IPS DF 6.9 (cell line): ENCODE measurements around the gene CACNB3.
"Not testable (repeated sequence)": the region's sequence is repeated elsewhere in the genome, so short reads cannot be mapped to it uniquely, and the experiment has no call there.

Experiments used
- DNase-seq: peaks from one replicate; pipeline ENCODE4 v3.0.0-alpha.2; 2013; ENCODE audit warnings: low read depth, low spot score
- H3K27ac ChIP-seq: one replicate; pipeline ENCODE4 v1.5.1; 2013; ENCODE audit warnings: low read length, control low read depth
- H3K27me3 ChIP-seq: 2 replicates; pipeline ENCODE4 v1.6.1; 2013; ENCODE audit warnings: mild to moderate bottlenecking, low read length; ENCODE audit not compliant: control insufficient read depth, insufficient read depth
- H3K36me3 ChIP-seq: 2 replicates; pipeline ENCODE4 v1.6.1; 2013; ENCODE audit warnings: low read length; ENCODE audit not compliant: control insufficient read depth, insufficient read depth
- H3K4me1 ChIP-seq: 2 replicates; pipeline ENCODE4 v1.6.1; 2013; ENCODE audit warnings: low read length; ENCODE audit not compliant: control insufficient read depth, insufficient read depth
- H3K4me3 ChIP-seq: 2 replicates; pipeline ENCODE4 v1.5.1; 2013; ENCODE audit warnings: mild to moderate bottlenecking, low read length
- H3K9me3 ChIP-seq: 2 replicates; pipeline ENCODE4 v1.6.1; 2013; ENCODE audit warnings: low read length, inconsistent platforms; ENCODE audit not compliant: control insufficient read depth, insufficient read depth
- WGBS: extraction: QIAGEN DNeasy Blood & Tissue Kit; methylation state at CpG from one replicate; pipeline ENCODE4 v1.1.7; 2013; ENCODE audit warnings: mixed read lengths, missing lambda C conversion rate; ENCODE audit not compliant: insufficient read length, insufficient coverage; 5-methylcytosine and 5-hydroxymethylcytosine counted together

CACNB3 gene

DNA sequence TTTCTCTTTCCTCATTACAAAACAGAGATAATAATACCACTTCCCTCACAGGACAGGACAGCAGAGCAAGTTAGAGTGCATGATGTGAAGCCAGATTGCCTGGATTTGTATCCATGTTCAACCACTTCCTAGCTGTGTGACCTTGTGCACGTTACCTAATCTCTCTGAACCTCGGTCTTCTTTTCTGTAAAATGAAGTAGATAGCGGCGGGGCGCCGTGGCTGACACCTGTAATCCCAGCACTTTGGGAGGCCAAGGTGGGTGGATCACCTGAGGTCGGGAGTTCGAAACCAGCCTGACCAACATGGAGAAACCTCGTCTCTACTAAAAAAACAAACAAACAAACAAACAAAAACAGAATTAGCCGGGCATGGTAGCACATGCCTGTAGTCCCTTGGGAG lies 36.6 kb downstream of the CACNB3 start:
- not testable (repeated sequence) for H3K27ac ChIP-seq, H3K27me3 ChIP-seq, DNase-seq, H3K9me3 ChIP-seq, H3K4me3 ChIP-seq, H3K36me3 ChIP-seq, H3K4me1 ChIP-seq
- no CpG with 5 or more reads among the region's 10 CpGs for WGBS

DNA sequence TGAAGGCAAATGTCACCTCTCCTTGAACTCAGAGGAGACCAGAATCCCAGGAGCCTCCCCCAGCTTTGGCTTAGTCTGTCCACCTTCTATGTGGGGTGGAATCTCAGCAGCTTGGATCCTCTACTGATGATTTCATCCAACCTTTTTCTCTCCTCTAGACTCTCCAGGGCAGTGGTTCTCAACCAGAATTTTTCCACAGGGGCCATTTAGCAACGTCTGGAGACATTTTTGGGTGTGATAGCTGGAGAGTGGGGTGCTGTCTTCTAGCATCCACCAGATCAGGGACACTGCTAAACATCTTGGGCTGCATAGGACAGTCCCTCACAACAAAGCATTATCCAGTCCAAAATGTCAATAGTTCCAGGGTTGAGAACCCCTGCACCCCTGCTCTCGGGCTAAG lies 38.1 kb downstream of the CACNB3 start:
- Histone ChIP-seq H3K27me3 (no peaks in the 10 kb centered on the region), H3K36me3 (peaks cover 14% of the 10 kb centered on the region), H3K27ac (no peak overlapping the region), H3K4me1 (peaks cover 1% of the 10 kb centered on the region; the same call in 1 of the 2 replicates), H3K9me3 (no peaks in the 10 kb centered on the region), H3K4me3 (no peak overlapping the region)
- no CpG with 5 or more reads among the region's 2 CpGs for WGBS
- no peak for DNase-seq

DNA sequence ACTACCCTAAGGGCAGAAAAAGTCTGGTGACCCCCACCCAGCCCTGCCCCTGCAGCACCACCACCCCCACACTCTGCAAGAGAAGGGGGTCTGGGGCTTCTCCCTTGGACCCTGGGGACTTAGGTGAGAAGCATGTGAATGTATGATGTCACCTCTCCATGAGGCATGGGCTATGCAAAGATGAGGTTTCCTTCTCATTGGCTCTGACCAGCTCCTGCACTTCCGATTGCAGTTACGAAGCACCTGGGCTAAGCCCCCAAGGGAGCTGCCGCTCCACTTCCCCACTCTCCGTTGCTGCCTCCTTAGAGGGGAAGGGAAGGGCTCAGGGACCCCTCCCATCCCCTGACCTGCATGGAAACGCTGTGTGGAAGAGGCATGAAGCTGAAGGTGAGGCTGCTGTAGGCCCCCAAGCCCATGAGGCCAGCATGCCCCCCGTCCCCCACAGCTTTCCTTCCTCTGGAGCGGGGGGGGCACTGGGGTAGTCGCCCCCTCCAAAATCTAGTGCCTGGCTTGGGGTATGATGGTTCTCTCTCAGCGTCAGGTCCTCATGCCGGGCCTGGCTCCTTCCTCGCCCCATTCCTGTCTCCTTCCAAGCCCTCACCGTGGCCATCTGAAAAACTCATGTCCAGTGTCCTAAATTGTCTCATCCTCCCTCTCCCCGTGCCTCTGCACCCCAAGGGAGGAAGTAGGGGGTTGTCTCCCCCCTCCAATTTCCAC lies 39.1 kb downstream of the CACNB3 start:
- Histone ChIP-seq H3K36me3 (peaks cover 15% of the 10 kb centered on the region), H3K4me1 (peaks cover 1% of the 10 kb centered on the region; the same call in 1 of the 2 replicates), H3K27me3 (no peaks in the 10 kb centered on the region), H3K9me3 (no peaks in the 10 kb centered on the region), H3K27ac (no peak overlapping the region), H3K4me3 (no peak overlapping the region)
- DNase-seq: no peak
- WGBS: no CpG with 5 or more reads among the region's 13 CpGs

DNA sequence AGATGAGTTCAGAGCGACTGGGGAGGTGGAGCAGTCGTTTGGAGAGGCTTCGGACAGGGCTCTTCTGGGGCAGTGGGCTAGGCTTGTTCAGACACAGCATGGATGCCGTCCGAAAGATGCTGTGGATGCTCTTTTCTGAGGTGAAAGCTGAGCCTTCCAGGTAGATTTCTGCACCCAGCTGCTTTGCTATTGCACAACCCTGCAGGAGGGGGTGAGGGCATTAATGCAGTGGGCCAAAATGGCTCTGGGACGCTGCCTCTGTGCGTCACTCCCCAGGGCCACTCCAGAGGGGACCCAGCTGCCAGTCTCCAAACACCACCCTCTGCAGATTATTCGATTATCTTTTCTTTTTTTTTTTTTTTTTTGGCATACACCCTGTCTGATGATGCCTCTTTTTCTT lies 39.7 kb downstream of the CACNB3 start:
- DNase-seq: no peak
- Histone ChIP-seq H3K9me3 (no peaks in the 10 kb centered on the region), H3K27ac (no peak overlapping the region), H3K36me3 (peaks cover 15% of the 10 kb centered on the region), H3K27me3 (no peaks in the 10 kb centered on the region), H3K4me1 (peaks cover 1% of the 10 kb centered on the region; the same call in 1 of the 2 replicates), H3K4me3 (no peak overlapping the region)
- no CpG with 5 or more reads among the region's 8 CpGs for WGBS

DNA sequence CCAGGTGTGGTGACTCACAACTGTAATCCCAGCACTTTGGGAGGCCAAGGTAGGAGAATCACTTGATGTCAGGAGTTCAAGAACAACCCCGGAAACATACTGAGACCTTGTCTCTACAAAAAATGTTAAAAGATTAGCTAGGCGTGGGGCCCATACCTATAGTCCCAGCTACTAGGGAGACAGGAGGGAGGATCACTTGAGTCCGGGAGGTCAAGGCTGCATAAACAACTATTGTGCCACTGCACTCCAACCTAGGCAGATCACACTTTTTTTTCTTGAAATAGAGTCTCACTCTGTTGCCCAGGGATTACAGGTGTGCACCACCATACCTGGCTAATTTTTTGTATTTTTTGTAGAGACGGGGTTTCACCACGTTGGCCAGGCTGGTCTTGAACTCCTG lies 41.3 kb downstream of the CACNB3 start:
- H3K36me3 ChIP-seq: peaks cover 17% of the 10 kb centered on the region
- WGBS: no CpG with 5 or more reads among the region's 5 CpGs
- no peaks in the 10 kb centered on the region for H3K27me3 ChIP-seq
- no peaks in the 10 kb centered on the region for H3K9me3 ChIP-seq
- H3K27ac ChIP-seq: no peak overlapping the region
- peaks cover 1% of the 10 kb centered on the region; the same call in 1 of the 2 replicates for H3K4me1 ChIP-seq
- DNase-seq: no peak
- H3K4me3 ChIP-seq: no peak overlapping the region

DNA sequence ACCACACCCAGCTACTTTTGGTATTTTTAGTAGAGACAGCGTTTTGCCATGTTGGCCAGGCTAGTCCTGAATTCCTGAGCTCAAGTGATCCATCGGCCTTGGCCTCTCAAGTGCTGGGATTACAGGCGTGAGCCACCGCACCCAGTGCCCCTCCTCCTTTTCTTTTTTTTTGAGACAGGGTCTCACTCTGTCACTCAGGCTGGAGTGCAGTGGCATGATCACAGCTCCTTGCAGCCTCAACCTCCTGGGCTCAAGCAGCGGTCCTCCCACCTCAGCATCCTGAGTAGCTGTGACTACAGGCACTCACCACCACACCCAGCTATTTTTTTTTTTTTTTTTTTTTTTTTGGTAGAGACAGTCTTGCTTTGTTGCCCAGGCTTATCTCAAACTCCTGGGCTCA lies 41.9 kb downstream of the CACNB3 start:
- H3K9me3 ChIP-seq, H3K4me1 ChIP-seq, H3K27ac ChIP-seq, DNase-seq, H3K27me3 ChIP-seq, H3K4me3 ChIP-seq: not testable (repeated sequence)
- peaks cover 17% of the 10 kb centered on the region for H3K36me3 ChIP-seq
- no CpG with 5 or more reads among the region's 5 CpGs for WGBS

DNA sequence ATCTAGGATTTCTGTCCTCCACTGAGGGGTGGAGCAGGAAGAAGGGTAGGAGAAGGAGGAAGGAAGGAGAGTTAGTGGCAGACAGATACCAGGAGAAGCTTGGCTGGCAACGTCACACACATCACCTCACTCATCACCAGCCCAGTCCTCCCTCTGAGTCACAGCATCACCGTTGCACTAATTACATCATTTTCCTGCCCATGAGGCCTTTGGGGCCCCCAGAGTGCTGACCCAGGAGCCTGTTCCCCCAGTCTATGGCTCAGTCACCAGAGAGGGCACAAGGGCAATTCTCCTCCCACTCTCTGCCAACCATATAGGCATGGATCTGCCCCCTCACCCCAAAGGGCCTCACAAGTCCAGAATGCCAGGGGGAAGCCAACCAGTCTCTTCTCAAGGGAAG lies 42.8 kb downstream of the CACNB3 start:
- Histone ChIP-seq H3K27ac (no peak overlapping the region), H3K4me1 (peaks cover 1% of the 10 kb centered on the region; the same call in 1 of the 2 replicates), H3K4me3 (no peak overlapping the region), H3K9me3 (no peaks in the 10 kb centered on the region), H3K36me3 (peaks cover 17% of the 10 kb centered on the region), H3K27me3 (no peaks in the 10 kb centered on the region)
- DNase-seq: no peak
- WGBS: no CpG with 5 or more reads among the region's 2 CpGs

GRCh38 chr12:48862760-48863159 lies 44.5 kb downstream of the CACNB3 start:
- Histone ChIP-seq H3K4me1 (no peaks in the 10 kb centered on the region), H3K27me3 (no peaks in the 10 kb centered on the region), H3K36me3 (peaks cover 13% of the 10 kb centered on the region), H3K9me3 (no peaks in the 10 kb centered on the region), H3K4me3 (no peak overlapping the region), H3K27ac (no peak overlapping the region)
- DNase-seq: no peak
- no CpG with 5 or more reads among the region's 5 CpGs for WGBS

DNA sequence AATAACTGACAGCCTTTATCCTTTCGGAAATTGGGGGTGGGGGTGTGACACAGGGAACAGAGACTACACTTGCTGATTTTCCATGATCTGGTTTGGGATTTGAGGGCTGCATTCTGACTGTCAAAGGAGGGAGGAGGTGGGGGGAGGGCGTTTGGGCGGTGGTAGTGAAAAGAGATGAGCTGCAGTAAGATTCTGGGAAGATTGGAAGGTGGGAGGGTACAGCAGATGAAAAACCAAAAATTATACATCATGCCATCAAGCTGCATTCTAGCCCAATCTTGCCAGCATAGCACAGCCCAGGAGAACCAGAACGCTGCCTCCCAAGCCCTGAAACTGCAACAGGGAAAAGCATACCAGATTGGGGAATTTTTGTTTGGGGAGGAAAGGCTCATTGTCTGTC lies 45.0 kb downstream of the CACNB3 start:
- no CpG with 5 or more reads among the region's 4 CpGs for WGBS
- Histone ChIP-seq H3K27ac (no peak overlapping the region), H3K36me3 (peaks cover 10% of the 10 kb centered on the region), H3K9me3 (no peaks in the 10 kb centered on the region), H3K4me3 (no peak overlapping the region), H3K27me3 (no peaks in the 10 kb centered on the region), H3K4me1 (no peaks in the 10 kb centered on the region)
- DNase-seq: no peak

DNA sequence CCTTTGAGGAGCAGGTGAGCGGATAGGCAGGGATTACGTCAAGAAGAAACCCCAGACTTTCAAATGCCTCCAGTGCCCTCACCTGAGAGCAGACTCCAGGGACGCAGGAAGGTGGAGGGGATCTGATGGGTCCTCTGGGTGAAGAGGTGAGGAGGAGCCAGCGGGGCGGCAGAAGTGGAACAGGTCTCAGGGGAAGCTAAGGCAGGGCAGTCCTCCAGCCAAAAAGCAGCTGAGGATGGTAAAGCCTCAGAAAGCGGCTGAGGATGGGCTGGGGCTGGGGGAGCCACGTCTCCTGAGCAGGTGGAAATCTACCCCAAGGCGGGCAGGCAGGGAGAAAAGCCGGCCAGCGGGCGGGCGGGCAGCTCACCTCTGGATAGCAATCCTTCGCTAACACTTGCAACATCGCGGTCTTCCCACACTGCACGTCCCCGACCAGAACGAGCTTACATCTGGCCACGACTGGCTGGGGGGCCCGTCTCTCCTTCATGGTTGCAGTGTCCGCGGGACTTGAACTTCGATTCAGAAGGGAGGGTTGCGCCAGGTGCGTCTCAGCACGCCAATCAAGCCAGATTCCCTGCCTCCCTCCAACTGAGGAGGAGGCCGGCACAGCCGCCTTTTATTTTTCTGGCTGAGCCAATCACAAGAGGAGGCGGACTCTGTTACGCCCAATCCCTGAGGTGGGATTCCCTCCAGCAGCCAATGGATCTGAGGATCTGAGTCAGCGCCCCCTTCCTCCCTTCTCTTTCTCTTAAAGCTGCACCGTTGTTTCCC lies 47.2 kb downstream of the CACNB3 start, which contains the start of gene RND1:
RND1 (minus strand) TSS at position 590 of the 771 bp plus-strand sequence; CDS start at position 487, 103 bp downstream.
- DNase-seq: peak; percentile 91
- H3K4me3 ChIP-seq: peak within 1 kb of the TSS; percentile 70
- peaks cover 10% of the 10 kb centered on the region for H3K36me3 ChIP-seq
- no peaks in the 10 kb centered on the region for H3K9me3 ChIP-seq
- no peaks in the 10 kb centered on the region for H3K27me3 ChIP-seq
- H3K4me1 ChIP-seq: no peaks in the 10 kb centered on the region
- no peak within 1 kb of the TSS for H3K27ac ChIP-seq
- WGBS: no CpG with 5 or more reads among the region's 32 CpGs
